ENCODE results near the gene MSMO1. TPM values are rescaled to one million over a fixed set of nuclear protein-coding genes. Genes with fewer than 3 reads are reported as not detected.

Gene MSMO1
- total RNA-seq, 1 experiment from 2014 or later: 345 TPM

DNA sequence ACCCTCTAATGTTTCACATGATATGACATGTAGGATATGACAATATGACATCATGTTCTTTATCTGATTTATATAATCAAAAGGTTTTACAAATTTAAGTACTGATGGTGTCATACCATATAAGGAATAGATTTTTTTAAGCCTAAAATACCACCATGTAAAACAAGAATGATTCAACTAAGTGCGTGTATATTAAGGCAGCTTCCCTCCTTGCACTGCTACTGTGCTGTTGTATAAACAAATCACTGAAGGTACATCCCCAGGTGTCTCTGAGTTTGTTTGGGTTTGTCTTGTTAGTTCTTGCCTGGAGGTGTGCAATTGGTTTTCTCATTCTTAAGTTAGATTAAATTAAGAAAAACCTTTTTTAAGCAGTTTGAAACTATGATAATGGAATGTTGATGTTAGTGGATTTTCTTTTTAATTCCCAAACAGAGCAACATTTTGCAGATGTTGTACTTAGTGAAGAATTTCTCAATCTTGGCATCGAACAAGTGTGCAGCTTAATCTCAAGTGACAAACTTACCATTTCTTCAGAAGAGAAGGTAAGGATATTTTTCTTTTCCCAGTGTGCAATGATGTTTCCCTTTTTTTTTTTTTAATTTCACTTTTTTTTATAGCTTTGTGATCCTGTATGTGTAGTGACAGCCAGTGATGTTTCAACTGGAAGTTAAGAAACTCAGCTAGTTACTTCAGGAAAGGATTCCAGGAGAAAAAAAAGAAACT lies 33.4 kb upstream of the MSMO1 start:
- Histone ChIP-seq H2AFZ (ENCODE audit: low read length) (peak overlapping the region; percentile 49; the same call in 1 of the 2 replicates), H3K4me1 (ENCODE audit: low read length) (peaks cover 47% of the 10 kb centered on the region), H3K9me3 (ENCODE audit: low read length) (no peaks in the 10 kb centered on the region), H3K9me2 (replicated peaks; ENCODE audit: insufficient read depth, low read length) (no peaks in the 10 kb centered on the region), H3K36me3 (ENCODE audit: insufficient read depth, low read length) (peaks cover 18% of the 10 kb centered on the region; the same call in 1 of the 2 replicates), H3K4me3 (ENCODE audit: low read length) (peak overlapping the region; percentile 55), H3K79me2 (ENCODE audit: low read length) (peaks cover 70% of the 10 kb centered on the region), H3K27me3 (ENCODE audit: low read length) (no peaks in the 10 kb centered on the region), H3K9ac (ENCODE audit: low read length) (peak overlapping the region; percentile 66), H3K27ac (ENCODE audit: low read length) (peak overlapping the region; percentile 90), H4K20me1 (ENCODE audit: insufficient read depth, low read depth, low read length) (no peaks in the 10 kb centered on the region), H3K4me2 (ENCODE audit: low read depth, low read length, poor library complexity, severe bottlenecking) (peak overlapping the region; percentile 66)
- peak; percentile 62 for DNase-seq

DNA sequence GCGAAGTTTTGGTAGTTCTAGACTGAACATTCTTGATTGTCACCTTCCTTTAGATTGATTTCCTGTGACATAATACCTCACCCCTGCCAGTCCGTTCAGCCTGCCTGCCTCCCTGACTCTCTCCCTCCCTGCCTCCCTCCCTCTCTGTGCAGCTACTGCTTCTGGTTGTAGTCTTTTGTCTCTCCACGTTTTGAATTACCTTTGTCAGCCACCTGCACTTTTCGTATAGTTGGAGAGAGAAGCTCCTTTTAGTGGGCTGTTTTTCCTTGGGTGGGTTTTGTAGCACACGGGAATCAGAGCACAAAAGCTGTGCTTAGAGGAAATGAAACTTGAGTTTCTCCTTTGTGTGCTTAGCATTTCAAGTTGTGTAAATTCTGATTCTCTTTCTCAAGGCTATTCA lies 32.6 kb upstream of the MSMO1 start:
- peak overlapping the region; percentile 90 for H3K27ac ChIP-seq (ENCODE audit: low read length)

DNA sequence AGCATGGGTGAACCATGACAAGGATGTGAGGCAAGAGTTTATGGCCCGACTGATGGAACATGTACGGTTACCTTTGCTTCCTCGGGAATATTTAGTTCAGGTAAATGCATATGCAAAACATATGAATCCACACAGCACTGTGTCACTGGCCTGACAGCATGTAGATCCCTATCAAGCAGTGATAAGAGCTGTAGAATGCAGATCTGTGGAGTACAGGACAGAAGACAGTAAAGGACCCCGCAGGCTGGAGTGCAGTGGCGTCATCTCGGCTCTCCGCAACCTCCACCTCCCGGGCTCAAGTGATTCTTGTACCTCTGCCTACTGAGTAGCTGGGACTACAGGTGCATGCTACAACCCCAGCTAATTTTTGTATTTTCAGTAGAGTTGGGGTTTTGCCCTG lies 29.8 kb upstream of the MSMO1 start:
- H3K9me2 ChIP-seq (replicated peaks; ENCODE audit: insufficient read depth, low read length): no peaks in the 10 kb centered on the region
- no peak overlapping the region for H3K9ac ChIP-seq (ENCODE audit: low read length)
- no peak overlapping the region for H2AFZ ChIP-seq (ENCODE audit: low read length)
- peaks cover 62% of the 10 kb centered on the region for H3K4me1 ChIP-seq (ENCODE audit: low read length)
- H3K27ac ChIP-seq (ENCODE audit: low read length): no peak overlapping the region
- no peak for DNase-seq
- peaks cover 58% of the 10 kb centered on the region for H3K79me2 ChIP-seq (ENCODE audit: low read length)
- H3K9me3 ChIP-seq (ENCODE audit: low read length): no peaks in the 10 kb centered on the region
- H4K20me1 ChIP-seq (ENCODE audit: insufficient read depth, low read depth, low read length): no peaks in the 10 kb centered on the region
- H3K4me2 ChIP-seq (ENCODE audit: low read depth, low read length, poor library complexity, severe bottlenecking): no peak overlapping the region
- peaks cover 24% of the 10 kb centered on the region; the same call in 1 of the 2 replicates for H3K36me3 ChIP-seq (ENCODE audit: insufficient read depth, low read length)
- no peaks in the 10 kb centered on the region for H3K27me3 ChIP-seq (ENCODE audit: low read length)
- H3K4me3 ChIP-seq (ENCODE audit: low read length): no peak overlapping the region

More for the DNA sequence above, 32.6 kb upstream of the MSMO1 start:
- Histone ChIP-seq H3K4me3 (ENCODE audit: low read length) (peak overlapping the region; percentile 55), H3K9me3 (ENCODE audit: low read length) (no peaks in the 10 kb centered on the region), H3K4me1 (ENCODE audit: low read length) (peaks cover 54% of the 10 kb centered on the region), H3K27me3 (ENCODE audit: low read length) (no peaks in the 10 kb centered on the region), H3K4me2 (ENCODE audit: low read depth, low read length, poor library complexity, severe bottlenecking) (peak overlapping the region; percentile 66), H3K9ac (ENCODE audit: low read length) (peak overlapping the region; percentile 66), H4K20me1 (ENCODE audit: insufficient read depth, low read depth, low read length) (no peaks in the 10 kb centered on the region), H3K79me2 (ENCODE audit: low read length) (peaks cover 66% of the 10 kb centered on the region), H3K9me2 (replicated peaks; ENCODE audit: insufficient read depth, low read length) (no peaks in the 10 kb centered on the region), H3K36me3 (ENCODE audit: insufficient read depth, low read length) (peaks cover 24% of the 10 kb centered on the region; the same call in 1 of the 2 replicates), H2AFZ (ENCODE audit: low read length) (peak overlapping the region; percentile 49)
- peak; percentile 84 for DNase-seq

DNA sequence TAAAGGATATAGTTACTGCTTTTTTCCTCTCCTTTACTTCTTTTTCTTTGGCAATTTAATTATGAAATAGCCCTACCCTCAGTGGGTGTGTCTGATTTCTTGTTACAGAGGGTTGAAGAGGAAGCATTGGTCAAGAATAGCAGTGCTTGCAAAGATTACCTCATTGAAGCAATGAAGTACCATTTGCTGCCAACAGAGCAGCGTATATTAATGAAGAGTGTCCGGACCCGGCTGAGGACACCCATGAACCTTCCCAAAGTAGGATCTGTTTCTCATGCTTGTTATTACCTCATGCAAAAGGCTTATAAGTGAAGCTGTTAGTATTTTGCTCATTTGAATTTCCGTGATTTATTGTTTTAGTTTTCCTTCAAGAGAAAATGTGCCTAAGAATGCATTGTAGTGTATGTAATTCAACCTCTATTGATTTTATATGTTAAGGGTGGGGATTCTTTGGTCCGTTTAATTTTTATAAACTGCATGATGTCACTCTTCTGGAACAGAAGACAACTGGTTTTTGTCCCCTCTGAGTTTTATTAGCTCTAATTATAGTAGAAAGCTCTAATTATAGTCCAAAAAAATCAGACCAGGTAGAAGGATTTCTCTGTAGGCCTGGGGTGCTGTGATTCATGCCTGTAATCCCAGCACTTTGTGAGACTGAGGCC lies 27.9 kb upstream of the MSMO1 start:
- Histone ChIP-seq H3K4me3 (ENCODE audit: low read length) (no peak overlapping the region), H3K27me3 (ENCODE audit: low read length) (no peaks in the 10 kb centered on the region), H2AFZ (ENCODE audit: low read length) (no peak overlapping the region), H3K79me2 (ENCODE audit: low read length) (peaks cover 65% of the 10 kb centered on the region), H3K9me2 (replicated peaks; ENCODE audit: insufficient read depth, low read length) (no peaks in the 10 kb centered on the region), H3K9me3 (ENCODE audit: low read length) (no peaks in the 10 kb centered on the region), H3K36me3 (ENCODE audit: insufficient read depth, low read length) (peaks cover 24% of the 10 kb centered on the region; the same call in 1 of the 2 replicates), H3K4me1 (ENCODE audit: low read length) (peaks cover 43% of the 10 kb centered on the region), H4K20me1 (ENCODE audit: insufficient read depth, low read depth, low read length) (no peaks in the 10 kb centered on the region), H3K4me2 (ENCODE audit: low read depth, low read length, poor library complexity, severe bottlenecking) (no peak overlapping the region), H3K27ac (ENCODE audit: low read length) (no peak overlapping the region), H3K9ac (ENCODE audit: low read length) (no peak overlapping the region)
- no peak for DNase-seq

DNA sequence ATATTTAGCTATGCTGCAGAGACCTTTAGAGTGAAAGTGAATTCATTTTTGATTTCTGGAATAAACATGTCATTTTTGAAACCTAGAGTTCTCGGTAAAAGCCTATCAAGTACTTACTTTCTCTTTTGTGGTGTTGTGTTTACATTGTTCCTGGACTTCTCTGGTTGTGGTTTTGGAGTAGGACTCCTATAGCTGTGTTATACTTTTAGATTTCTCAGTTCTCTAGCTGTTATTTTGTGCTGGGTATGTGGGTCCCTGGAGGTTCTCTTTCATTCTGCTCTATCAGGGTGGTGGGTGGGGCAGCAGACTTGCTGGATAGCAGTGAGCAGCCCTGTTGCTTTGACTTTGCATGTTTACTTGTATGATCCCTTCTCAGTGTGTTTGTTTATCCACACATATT lies 25.6 kb upstream of the MSMO1 start:
- Histone ChIP-seq H3K27ac (ENCODE audit: low read length) (peak overlapping the region; percentile 16; the same call in 1 of the 2 replicates), H4K20me1 (ENCODE audit: insufficient read depth, low read depth, low read length) (no peaks in the 10 kb centered on the region), H3K79me2 (ENCODE audit: low read length) (peaks cover 67% of the 10 kb centered on the region), H3K4me1 (ENCODE audit: low read length) (peaks cover 28% of the 10 kb centered on the region), H3K4me3 (ENCODE audit: low read length) (0 out of 2 replicates have a peak overlapping the region, but pooled peaks have one; percentile 44), H3K4me2 (ENCODE audit: low read depth, low read length, poor library complexity, severe bottlenecking) (peak overlapping the region; percentile 58), H3K9me2 (replicated peaks; ENCODE audit: insufficient read depth, low read length) (no peaks in the 10 kb centered on the region), H3K9ac (ENCODE audit: low read length) (peak overlapping the region; percentile 45), H2AFZ (ENCODE audit: low read length) (no peak overlapping the region), H3K27me3 (ENCODE audit: low read length) (no peaks in the 10 kb centered on the region), H3K36me3 (ENCODE audit: insufficient read depth, low read length) (peaks cover 25% of the 10 kb centered on the region; the same call in 1 of the 2 replicates), H3K9me3 (ENCODE audit: low read length) (no peaks in the 10 kb centered on the region)
- DNase-seq: peak; percentile 59

DNA sequence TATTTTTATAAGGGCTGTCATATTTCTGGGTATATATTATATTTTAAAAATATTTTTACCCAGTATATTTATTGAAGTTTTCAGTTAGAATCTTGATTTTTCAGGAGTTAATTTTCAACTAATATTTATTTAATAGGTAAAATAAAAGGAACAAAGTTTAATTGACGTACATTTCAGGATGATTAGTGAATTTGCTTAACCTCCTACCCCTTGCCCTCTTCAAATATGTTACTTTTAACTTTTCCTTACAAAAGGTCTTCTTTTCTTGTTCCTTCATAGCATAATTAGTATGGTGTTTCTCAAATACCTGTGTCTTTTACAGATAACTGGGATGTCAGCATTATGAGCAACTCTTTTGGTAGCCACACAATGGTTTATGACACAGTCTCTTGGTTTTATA lies 24.8 kb upstream of the MSMO1 start:
- Histone ChIP-seq H3K4me2 (ENCODE audit: low read depth, low read length, poor library complexity, severe bottlenecking) (no peak overlapping the region), H2AFZ (ENCODE audit: low read length) (no peak overlapping the region), H3K9me3 (ENCODE audit: low read length) (no peaks in the 10 kb centered on the region), H3K9ac (ENCODE audit: low read length) (no peak overlapping the region), H3K4me3 (ENCODE audit: low read length) (no peak overlapping the region), H3K36me3 (ENCODE audit: insufficient read depth, low read length) (peaks cover 19% of the 10 kb centered on the region; the same call in 1 of the 2 replicates), H4K20me1 (ENCODE audit: insufficient read depth, low read depth, low read length) (no peaks in the 10 kb centered on the region), H3K27me3 (ENCODE audit: low read length) (no peaks in the 10 kb centered on the region), H3K79me2 (ENCODE audit: low read length) (peaks cover 71% of the 10 kb centered on the region), H3K4me1 (ENCODE audit: low read length) (peaks cover 28% of the 10 kb centered on the region), H3K9me2 (replicated peaks; ENCODE audit: insufficient read depth, low read length) (no peaks in the 10 kb centered on the region), H3K27ac (ENCODE audit: low read length) (no peak overlapping the region)
- DNase-seq: no peak

DNA sequence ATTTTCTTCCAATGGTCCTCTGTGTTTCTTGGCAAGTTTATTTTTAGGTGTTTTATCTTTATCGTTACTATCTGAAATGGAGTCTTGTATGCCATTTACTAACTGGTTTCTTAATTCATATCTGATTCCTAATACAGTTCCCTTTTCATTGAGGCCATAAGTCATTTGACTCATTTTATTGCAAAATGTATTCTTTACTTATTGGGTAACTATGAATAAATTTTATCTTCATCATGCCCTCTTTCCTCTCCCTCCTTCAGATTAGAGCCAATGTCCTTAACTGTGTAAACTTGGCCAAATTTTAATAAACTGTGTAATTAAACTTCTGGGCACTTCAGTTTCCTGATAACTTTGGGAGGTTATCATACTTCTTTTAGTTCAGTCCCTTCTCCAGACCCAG lies 19.3 kb upstream of the MSMO1 start:
- no peak overlapping the region for H3K4me3 ChIP-seq (ENCODE audit: low read length)
- H4K20me1 ChIP-seq (ENCODE audit: insufficient read depth, low read depth, low read length): no peaks in the 10 kb centered on the region
- no peak overlapping the region for H3K9ac ChIP-seq (ENCODE audit: low read length)
- H3K9me3 ChIP-seq (ENCODE audit: low read length): no peaks in the 10 kb centered on the region
- H3K4me1 ChIP-seq (ENCODE audit: low read length): peaks cover 16% of the 10 kb centered on the region
- H3K36me3 ChIP-seq (ENCODE audit: insufficient read depth, low read length): peaks cover 25% of the 10 kb centered on the region; the same call in 1 of the 2 replicates
- no peak for DNase-seq
- no peaks in the 10 kb centered on the region for H3K9me2 ChIP-seq (replicated peaks; ENCODE audit: insufficient read depth, low read length)
- no peaks in the 10 kb centered on the region for H3K27me3 ChIP-seq (ENCODE audit: low read length)
- no peak overlapping the region for H3K27ac ChIP-seq (ENCODE audit: low read length)
- H3K4me2 ChIP-seq (ENCODE audit: low read depth, low read length, poor library complexity, severe bottlenecking): no peak overlapping the region
- no peak overlapping the region for H2AFZ ChIP-seq (ENCODE audit: low read length)
- peaks cover 57% of the 10 kb centered on the region for H3K79me2 ChIP-seq (ENCODE audit: low read length)

DNA sequence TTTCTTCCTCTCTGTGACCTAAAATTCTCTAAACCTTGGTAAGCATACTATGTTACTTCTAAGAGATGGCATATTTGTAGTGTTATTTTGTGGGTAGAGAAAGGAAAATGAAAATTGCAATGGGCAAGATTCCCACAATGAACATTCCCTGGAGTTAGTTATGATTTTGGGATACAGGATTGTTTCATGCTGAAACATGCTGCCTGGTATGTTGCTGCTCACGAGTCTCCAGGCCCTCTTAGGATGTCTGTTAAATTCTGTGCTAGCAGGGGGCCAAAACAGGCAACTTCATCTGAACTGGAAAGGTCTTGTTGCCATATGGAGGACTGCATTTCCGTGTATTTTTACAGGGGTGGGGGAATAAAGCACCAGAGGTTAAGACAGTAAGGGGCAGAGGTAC lies 18.9 kb upstream of the MSMO1 start:
- no peaks in the 10 kb centered on the region for H3K9me3 ChIP-seq (ENCODE audit: low read length)
- H3K4me2 ChIP-seq (ENCODE audit: low read depth, low read length, poor library complexity, severe bottlenecking): no peak overlapping the region
- DNase-seq: no peak
- H4K20me1 ChIP-seq (ENCODE audit: insufficient read depth, low read depth, low read length): no peaks in the 10 kb centered on the region
- H3K4me3 ChIP-seq (ENCODE audit: low read length): no peak overlapping the region
- no peak overlapping the region for H2AFZ ChIP-seq (ENCODE audit: low read length)
- H3K9me2 ChIP-seq (replicated peaks; ENCODE audit: insufficient read depth, low read length): no peaks in the 10 kb centered on the region
- H3K4me1 ChIP-seq (ENCODE audit: low read length): peaks cover 16% of the 10 kb centered on the region
- H3K79me2 ChIP-seq (ENCODE audit: low read length): peaks cover 55% of the 10 kb centered on the region
- peaks cover 27% of the 10 kb centered on the region; the same call in 1 of the 2 replicates for H3K36me3 ChIP-seq (ENCODE audit: insufficient read depth, low read length)
- H3K27ac ChIP-seq (ENCODE audit: low read length): no peak overlapping the region
- no peaks in the 10 kb centered on the region for H3K27me3 ChIP-seq (ENCODE audit: low read length)
- no peak overlapping the region for H3K9ac ChIP-seq (ENCODE audit: low read length)
